Colonic mucosa (tissue), 4 donors: Measurements from ENCODE around the gene FXYD4. TPM values are rescaled to one million over a fixed set of nuclear protein-coding genes. Genes with fewer than 3 reads are reported as not detected.

Experiments used
- DNase-seq: peaks from one replicate; pipeline ENCODE4 v3.0.0-alpha.2; 2020
- H3K27ac ChIP-seq: fragments of 200-600 bp; one replicate; pipeline ENCODE4 v1.8.0; 2021
- H3K27me3 ChIP-seq: fragments of 200-600 bp; one replicate; pipeline ENCODE4 v1.8.0; 2021
- H3K36me3 ChIP-seq: fragments of 200-600 bp; one replicate; pipeline ENCODE4 v1.8.0; 2021
- H3K4me1 ChIP-seq: fragments of 200-600 bp; one replicate; pipeline ENCODE4 v1.8.0; 2021; ENCODE audit warnings: mild to moderate bottlenecking
- H3K4me3 ChIP-seq: fragments of 200-600 bp; one replicate; pipeline ENCODE4 v1.8.0; 2021
- H3K9ac ChIP-seq, 2 donors: one replicate each; pipeline ENCODE4 v1.7.0; 2013; ENCODE audit warnings: control low read depth in 2 of 2, low read depth in 2 of 2, low read length in 2 of 2
- H3K9me3 ChIP-seq: fragments of 200-600 bp; one replicate; pipeline ENCODE4 v1.8.0; 2021
- CTCF ChIP-seq: fragments of 200-600 bp; IDR thresholded peaks from one replicate; pipeline ENCODE4 v1.8.0; 2022; ENCODE audit warnings: antibody characterized with exemption, mild to moderate bottlenecking
- intact Hi-C: fragments of 100-400 bp; cut with DNase I; formaldehyde crosslinking; loops from one replicate; pipeline ENCODE4 v1.14.1; 2022
- total RNA-seq, 2 donors: library from RNA; stranded (reverse); fragmentation: NEBNext Ultra II Directional in 1 of 2; extraction: Animal tissue kit (Norgen Biotek cat#: 25700) in 1 of 2; gene quantifications; one replicate each; pipeline ENCODE4 v1.2.1, GENCODE V29; 2021
- donor health status: healthy.
- donor health status: DM: no; HTN: no; CAD: no.
- donor health status: DM: no; HTN: no; CAD: no.

Gene FXYD4
- total RNA-seq, 2 donors from 2014 or later = 0.98 TPM; not detected in 1

- H3K36me3 ChIP-seq = no peaks in the 10 kb centered on the region
- no peak overlapping the region for H3K9ac ChIP-seq
- no peak for TF ChIP-seq CTCF
- intact Hi-C loops = loop anchor here (2.0 kb wide), 1 partner anchor 53 kb away; no protein-coding TSS in a partner anchor
- no peak for DNase-seq
- H3K4me3 ChIP-seq = no peak overlapping the region
- no peak overlapping the region for H3K27ac ChIP-seq
- H3K9me3 ChIP-seq = no peaks in the 10 kb centered on the region
- H3K27me3 ChIP-seq = no peaks in the 10 kb centered on the region
- H3K4me1 ChIP-seq = no peaks in the 10 kb centered on the region
Measured at GRCh38 chr10:43347997-43348396, 23.4 kb upstream of the FXYD4 start.

GRCh38 chr10:43348511-43349312 is 22.7 kb upstream of the FXYD4 start:
- no peaks in the 10 kb centered on the region for H3K27me3 ChIP-seq
- peak; percentile 91 for TF ChIP-seq CTCF
- no peak overlapping the region for H3K27ac ChIP-seq
- H3K36me3 ChIP-seq = no peaks in the 10 kb centered on the region
- H3K9me3 ChIP-seq = no peaks in the 10 kb centered on the region
- H3K4me3 ChIP-seq = no peak overlapping the region
- DNase-seq = peak; percentile 91
- H3K9ac ChIP-seq = no peak overlapping the region
- H3K4me1 ChIP-seq = no peaks in the 10 kb centered on the region
- intact Hi-C loops = loop anchor here (2.0 kb wide), 1 partner anchor 54 kb away; no protein-coding TSS in a partner anchor

DNA sequence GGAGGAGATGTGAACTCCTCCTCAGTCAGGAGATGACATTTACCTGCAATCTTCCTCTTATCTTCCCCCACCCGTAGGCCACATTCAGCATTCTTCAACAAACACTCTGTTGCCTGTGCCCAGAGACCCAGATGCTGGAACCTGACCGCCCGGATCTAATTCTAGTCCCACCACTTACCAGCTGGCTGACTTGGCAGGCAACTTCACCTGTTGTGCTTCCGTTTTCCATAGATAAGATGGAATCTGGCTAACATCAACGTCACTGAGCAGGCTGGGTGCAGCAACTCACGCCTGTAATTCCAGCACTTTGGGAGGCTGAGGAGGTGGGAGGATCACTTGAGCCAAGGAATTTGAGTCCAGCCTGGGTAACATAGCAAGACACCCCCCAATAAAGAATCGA is 21.3 kb upstream of the FXYD4 start:
- intact Hi-C loops = no loop called here
- no peak overlapping the region for H3K27ac ChIP-seq
- TF ChIP-seq CTCF = no peak
- DNase-seq = peak; percentile 54
- H3K9me3 ChIP-seq = no peaks in the 10 kb centered on the region
- no peaks in the 10 kb centered on the region for H3K27me3 ChIP-seq
- no peak overlapping the region for H3K4me3 ChIP-seq
- no peaks in the 10 kb centered on the region for H3K36me3 ChIP-seq
- H3K9ac ChIP-seq = no peak overlapping the region
- no peaks in the 10 kb centered on the region for H3K4me1 ChIP-seq

- H3K4me1 ChIP-seq = no peaks in the 10 kb centered on the region
- H3K9ac ChIP-seq = no peak overlapping the region
- H3K36me3 ChIP-seq = no peaks in the 10 kb centered on the region
- no peak overlapping the region for H3K27ac ChIP-seq
- TF ChIP-seq CTCF = no peak
- no peaks in the 10 kb centered on the region for H3K27me3 ChIP-seq
- no peak for DNase-seq
- no peak overlapping the region for H3K4me3 ChIP-seq
- no peaks in the 10 kb centered on the region for H3K9me3 ChIP-seq
- intact Hi-C loops = no loop called here
Measured at GRCh38 chr10:43350686-43351085, 20.8 kb upstream of the FXYD4 start.

GRCh38 chr10:43351301-43351700 is 20.1 kb upstream of the FXYD4 start:
- intact Hi-C loops = no loop called here
- H3K27ac ChIP-seq = no peak overlapping the region
- no peak for DNase-seq
- H3K9me3 ChIP-seq = no peaks in the 10 kb centered on the region
- no peak overlapping the region for H3K4me3 ChIP-seq
- no peaks in the 10 kb centered on the region for H3K27me3 ChIP-seq
- no peaks in the 10 kb centered on the region for H3K36me3 ChIP-seq
- TF ChIP-seq CTCF = no peak
- H3K9ac ChIP-seq = no peak overlapping the region
- H3K4me1 ChIP-seq = no peaks in the 10 kb centered on the region
